Astrocyte (in vitro differentiated cells and primary cell): ENCODE data around the gene FXYD5. TPM values are rescaled to one million over a fixed set of nuclear protein-coding genes. Genes with fewer than 3 reads are reported as not detected.

Experiments
- DNase-seq: peaks from one replicate; pipeline ENCODE4 v3.0.0-alpha.2; 2010; ENCODE audit warnings: low read depth
- FAIRE-seq: peaks from 2 replicates; lab custom pipeline; 2011; peaks lifted over from hg19 to GRCh38; lab: Jason Lieb, UNC
- H2AFZ ChIP-seq: 2 replicates; pipeline ENCODE4 v1.6.0; 2012; ENCODE audit warnings: low read depth, low read length, inconsistent platforms
- H3K27ac ChIP-seq: 2 replicates; pipeline ENCODE4 v1.5.1; 2011; ENCODE audit warnings: low read depth, low read length, inconsistent platforms
- H3K27me3 ChIP-seq: 2 replicates; pipeline ENCODE4 v1.6.0; 2011; ENCODE audit warnings: low read length, inconsistent platforms; ENCODE audit not compliant: insufficient read depth
- H3K36me3 ChIP-seq: 2 replicates; pipeline ENCODE4 v1.5.1; 2011; ENCODE audit warnings: low read length, inconsistent platforms; ENCODE audit not compliant: insufficient read depth
- H3K4me1 ChIP-seq: 2 replicates; pipeline ENCODE4 v1.5.1; 2011; ENCODE audit warnings: low read length, inconsistent platforms; ENCODE audit not compliant: insufficient read depth
- H3K4me2 ChIP-seq: 2 replicates; pipeline ENCODE4 v1.6.0; 2012; ENCODE audit warnings: low read length, inconsistent platforms
- H3K4me3 ChIP-seq: 2 replicates; pipeline ENCODE4 v1.5.1; 2011; ENCODE audit warnings: low read depth, mild to moderate bottlenecking, low read length, inconsistent platforms; ENCODE audit not compliant: insufficient read depth
- H3K79me2 ChIP-seq: 2 replicates; pipeline ENCODE4 v1.6.0; 2012; ENCODE audit warnings: mild to moderate bottlenecking, low read length, inconsistent platforms; ENCODE audit not compliant: insufficient read depth
- H3K9ac ChIP-seq: 2 replicates; pipeline ENCODE4 v1.6.0; 2012; ENCODE audit warnings: mild to moderate bottlenecking, low read length, inconsistent platforms
- H3K9me3 ChIP-seq: 2 replicates; pipeline ENCODE4 v1.5.1; 2012; ENCODE audit warnings: low read depth, mild to moderate bottlenecking, low read length, inconsistent platforms; ENCODE audit not compliant: insufficient read depth
- H4K20me1 ChIP-seq: 2 replicates; pipeline ENCODE4 v1.6.0; 2012; ENCODE audit warnings: low read length, inconsistent platforms; ENCODE audit not compliant: insufficient read depth
- H3K27ac Mint-ChIP-seq: one replicate; pipeline ENCODE4 v1.8.0; 2021; ENCODE audit warnings: mild to moderate bottlenecking, mixed read lengths; ENCODE audit not compliant: unreplicated experiment
- H3K27me3 Mint-ChIP-seq: one replicate; pipeline ENCODE4 v1.8.0; 2021; ENCODE audit warnings: low read depth, mixed read lengths; ENCODE audit not compliant: unreplicated experiment
- H3K36me3 Mint-ChIP-seq: one replicate; pipeline ENCODE4 v1.8.0; 2021; ENCODE audit warnings: low read depth, mixed read lengths; ENCODE audit not compliant: unreplicated experiment
- H3K4me1 Mint-ChIP-seq: one replicate; pipeline ENCODE4 v1.8.0; 2021; ENCODE audit warnings: low read depth, mixed read lengths; ENCODE audit not compliant: unreplicated experiment
- H3K4me3 Mint-ChIP-seq: one replicate; pipeline ENCODE4 v1.8.0; 2021; ENCODE audit warnings: mild to moderate bottlenecking, moderate library complexity, mixed read lengths; ENCODE audit not compliant: unreplicated experiment
- H3K9me3 Mint-ChIP-seq: one replicate; pipeline ENCODE4 v1.8.0; 2021; ENCODE audit warnings: mild to moderate bottlenecking, mixed read lengths; ENCODE audit not compliant: unreplicated experiment
- CTCF ChIP-seq: IDR thresholded peaks from 2 replicates; pipeline ENCODE4 v1.5.1; 2011; ENCODE audit warnings: low read depth, mild to moderate bottlenecking, inconsistent platforms, low read length, moderate library complexity; ENCODE audit not compliant: insufficient read depth
- EZH2 ChIP-seq: IDR thresholded peaks from 2 replicates; pipeline ENCODE4 v1.6.1; 2012; ENCODE audit warnings: mild to moderate bottlenecking, low read length, inconsistent platforms; ENCODE audit not compliant: insufficient read depth
- total RNA-seq: library from RNA; stranded (reverse); gene quantifications from 2 replicates; pipeline ENCODE4 v1.2.1, GENCODE V29; 2021

FXYD5 gene
- total RNA-seq, 1 donor from 2014 or later, result 108 TPM

GRCh38 chr19:35143231-35143715, 11.3 kb upstream of the FXYD5 start, which contains the start of gene FXYD7:
Gene FXYD7 (plus strand): TSS chr19:35143255. CDS start chr19:35143334, 79 bp downstream.
- no peak within 1 kb of the TSS for H3K4me3 ChIP-seq
- H2AFZ ChIP-seq, result no peak within 1 kb of the TSS
- peak within 1 kb of the TSS; percentile 74 for H3K4me3 Mint-ChIP-seq

DNA sequence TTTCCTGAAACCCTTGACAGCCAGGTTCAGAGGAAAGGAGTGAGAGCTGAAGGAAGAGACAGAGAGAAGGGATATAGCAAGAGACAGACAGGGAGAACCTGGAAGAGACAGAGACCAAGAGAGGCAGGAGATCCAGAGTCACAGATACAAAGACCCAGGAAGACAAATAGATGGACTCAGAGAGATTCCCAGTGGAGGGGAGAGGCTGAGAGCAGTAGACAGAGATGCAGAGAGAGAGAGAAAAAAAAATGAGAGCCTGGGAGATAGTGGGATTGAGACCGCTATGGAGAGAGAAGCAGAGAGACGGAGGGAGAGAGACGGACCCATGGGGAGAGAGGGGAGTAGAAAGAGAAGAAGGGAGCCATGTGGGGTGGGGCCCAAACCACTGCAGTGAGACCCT, 10.7 kb upstream of the FXYD5 start:
- no peak overlapping the region for H3K4me3 Mint-ChIP-seq
- no peak overlapping the region for H3K9ac ChIP-seq
- no peaks in the 10 kb centered on the region for H3K9me3 ChIP-seq
- H3K79me2 ChIP-seq, result no peaks in the 10 kb centered on the region
- H3K4me3 ChIP-seq, result no peak overlapping the region
- H3K27ac ChIP-seq, result no peak overlapping the region
- H3K36me3 Mint-ChIP-seq, result no peaks in the 10 kb centered on the region
- TF ChIP-seq CTCF (no peak), EZH2 (no peak)
- peaks cover 4% of the 10 kb centered on the region for H3K4me1 ChIP-seq
- no peak overlapping the region for H3K27ac Mint-ChIP-seq
- H2AFZ ChIP-seq, result no peak overlapping the region
- no peaks in the 10 kb centered on the region for H3K9me3 Mint-ChIP-seq
- no peak for DNase-seq
- peaks cover 4% of the 10 kb centered on the region for H4K20me1 ChIP-seq
- peaks cover 6% of the 10 kb centered on the region for H3K4me1 Mint-ChIP-seq
- H3K27me3 ChIP-seq, result peaks cover 27% of the 10 kb centered on the region
- no peak for FAIRE-seq
- no peak overlapping the region for H3K4me2 ChIP-seq
- H3K36me3 ChIP-seq, result no peaks in the 10 kb centered on the region
- H3K27me3 Mint-ChIP-seq, result peaks cover 27% of the 10 kb centered on the region

More at GRCh38 chr19:35143231-35143715, 11.3 kb upstream of the FXYD5 start, which contains the start of gene FXYD7:
- DNase-seq, result no peak
- H3K27ac Mint-ChIP-seq, result no peak within 1 kb of the TSS
- H3K9ac ChIP-seq, result no peak within 1 kb of the TSS
- no peaks in the 10 kb centered on the region for H3K36me3 Mint-ChIP-seq
- H3K79me2 ChIP-seq, result no peaks in the 10 kb centered on the region
- no peaks in the 10 kb centered on the region for H3K36me3 ChIP-seq
- peak within 1 kb of the TSS; percentile 36 for H3K4me2 ChIP-seq
- no peak within 1 kb of the TSS for H3K27ac ChIP-seq
- no peaks in the 10 kb centered on the region for H3K9me3 Mint-ChIP-seq
- no peak for FAIRE-seq
- H3K9me3 ChIP-seq, result no peaks in the 10 kb centered on the region
- peaks cover 4% of the 10 kb centered on the region for H4K20me1 ChIP-seq
- peaks cover 6% of the 10 kb centered on the region for H3K4me1 Mint-ChIP-seq
- TF ChIP-seq EZH2 (peak; percentile 1), CTCF (no peak)
- peaks cover 4% of the 10 kb centered on the region for H3K4me1 ChIP-seq
- peaks cover 27% of the 10 kb centered on the region for H3K27me3 Mint-ChIP-seq
- H3K27me3 ChIP-seq, result peaks cover 27% of the 10 kb centered on the region

- no peak overlapping the region for H3K9ac ChIP-seq
- H3K27ac Mint-ChIP-seq, result no peak overlapping the region
- no peak for FAIRE-seq
- peaks cover 7% of the 10 kb centered on the region for H3K4me1 Mint-ChIP-seq
- DNase-seq, result no peak
- H4K20me1 ChIP-seq, result peaks cover 4% of the 10 kb centered on the region
- TF ChIP-seq CTCF (no peak), EZH2 (no peak)
- H3K9me3 ChIP-seq, result no peaks in the 10 kb centered on the region
- H2AFZ ChIP-seq, result no peak overlapping the region
- H3K27ac ChIP-seq, result no peak overlapping the region
- no peaks in the 10 kb centered on the region for H3K36me3 Mint-ChIP-seq
- H3K4me2 ChIP-seq, result no peak overlapping the region
- H3K9me3 Mint-ChIP-seq, result no peaks in the 10 kb centered on the region
- H3K4me1 ChIP-seq, result peaks cover 4% of the 10 kb centered on the region
- peaks cover 27% of the 10 kb centered on the region for H3K27me3 ChIP-seq
- no peak overlapping the region for H3K4me3 ChIP-seq
- H3K36me3 ChIP-seq, result no peaks in the 10 kb centered on the region
- peaks cover 24% of the 10 kb centered on the region for H3K27me3 Mint-ChIP-seq
- H3K4me3 Mint-ChIP-seq, result no peak overlapping the region
- H3K79me2 ChIP-seq, result no peaks in the 10 kb centered on the region
These were observed 10.3 kb upstream of the FXYD5 start for GRCh38 chr19:35144259-35144599.
